Retinal pigment epithelial cell (primary cell): Measurements from ENCODE around the gene CCDC82.

Experiments
- DNase-seq: peaks from one replicate; pipeline ENCODE4 v3.0.0-alpha.2; 2010; ENCODE audit warnings: low read depth
- H3K4me3 ChIP-seq: 2 replicates; pipeline ENCODE4 v1.5.1; 2011; ENCODE audit warnings: mild to moderate bottlenecking, low read length, control low read depth, moderate library complexity
- TF ChIP-seq, protein P1 (sequence below): conservative IDR thresholded peaks from 2 replicates; pipeline ENCODE4 v1.5.1; 2011; ENCODE audit warnings: low read depth, low read length, control low read depth, inconsistent platforms

The CCDC82 gene

DNA sequence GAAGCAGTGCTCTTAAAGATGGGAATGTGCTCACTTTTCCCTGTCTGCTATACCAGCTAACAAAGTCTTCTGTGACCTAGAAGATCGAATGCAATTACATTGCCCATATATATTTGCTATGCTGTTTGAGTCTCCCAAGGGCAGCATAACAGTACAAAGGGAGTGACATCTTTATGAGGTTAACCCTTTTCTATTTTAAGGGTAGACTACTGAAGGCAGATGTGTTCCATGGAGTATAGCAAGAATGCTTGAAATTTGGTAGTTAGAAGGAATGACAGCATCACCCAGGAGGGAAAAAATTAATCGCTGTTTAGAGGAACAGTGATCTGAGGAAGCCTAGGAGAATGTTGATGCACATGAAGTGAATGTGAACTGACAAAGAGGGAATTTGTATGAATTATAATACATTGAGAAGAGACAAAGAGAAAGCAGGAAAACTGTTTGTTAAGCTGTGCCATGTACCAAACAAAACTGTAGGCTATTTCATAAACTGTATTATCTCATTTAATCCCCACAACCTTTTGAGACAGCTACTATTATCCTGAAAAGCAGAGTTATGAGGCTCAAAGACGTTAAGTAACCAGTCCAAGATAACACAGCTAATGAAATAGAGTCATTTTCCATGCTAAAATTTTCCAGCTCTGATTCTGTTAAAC, 59.7 kb downstream of the CCDC82 start:
- TF ChIP-seq, protein P1, sequence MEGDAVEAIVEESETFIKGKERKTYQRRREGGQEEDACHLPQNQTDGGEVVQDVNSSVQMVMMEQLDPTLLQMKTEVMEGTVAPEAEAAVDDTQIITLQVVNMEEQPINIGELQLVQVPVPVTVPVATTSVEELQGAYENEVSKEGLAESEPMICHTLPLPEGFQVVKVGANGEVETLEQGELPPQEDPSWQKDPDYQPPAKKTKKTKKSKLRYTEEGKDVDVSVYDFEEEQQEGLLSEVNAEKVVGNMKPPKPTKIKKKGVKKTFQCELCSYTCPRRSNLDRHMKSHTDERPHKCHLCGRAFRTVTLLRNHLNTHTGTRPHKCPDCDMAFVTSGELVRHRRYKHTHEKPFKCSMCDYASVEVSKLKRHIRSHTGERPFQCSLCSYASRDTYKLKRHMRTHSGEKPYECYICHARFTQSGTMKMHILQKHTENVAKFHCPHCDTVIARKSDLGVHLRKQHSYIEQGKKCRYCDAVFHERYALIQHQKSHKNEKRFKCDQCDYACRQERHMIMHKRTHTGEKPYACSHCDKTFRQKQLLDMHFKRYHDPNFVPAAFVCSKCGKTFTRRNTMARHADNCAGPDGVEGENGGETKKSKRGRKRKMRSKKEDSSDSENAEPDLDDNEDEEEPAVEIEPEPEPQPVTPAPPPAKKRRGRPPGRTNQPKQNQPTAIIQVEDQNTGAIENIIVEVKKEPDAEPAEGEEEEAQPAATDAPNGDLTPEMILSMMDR, result no peak
- H3K4me3 ChIP-seq, result no peak overlapping the region
- DNase-seq, result no peak

DNA sequence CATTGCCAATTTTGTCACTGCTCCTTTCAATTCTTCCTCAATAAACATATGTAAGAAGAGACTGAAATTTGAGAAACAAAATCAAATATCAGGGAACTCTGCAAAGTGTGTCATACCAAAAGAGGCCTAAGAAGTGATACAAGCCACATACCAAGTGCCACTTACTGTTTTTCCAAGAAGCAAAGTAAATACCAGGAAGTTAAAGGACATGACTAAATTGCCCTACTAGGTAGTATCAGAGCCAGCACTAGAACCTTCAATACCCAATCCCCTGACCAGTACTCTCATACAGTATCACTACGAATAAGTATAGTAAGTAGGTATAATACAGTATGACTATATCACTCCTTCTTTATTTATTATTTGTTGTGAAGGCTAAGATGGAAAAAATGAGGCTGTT, 60.3 kb downstream of the CCDC82 start:
- no peak overlapping the region for H3K4me3 ChIP-seq
- TF ChIP-seq, protein P1, result no peak
- DNase-seq, result no peak

DNA sequence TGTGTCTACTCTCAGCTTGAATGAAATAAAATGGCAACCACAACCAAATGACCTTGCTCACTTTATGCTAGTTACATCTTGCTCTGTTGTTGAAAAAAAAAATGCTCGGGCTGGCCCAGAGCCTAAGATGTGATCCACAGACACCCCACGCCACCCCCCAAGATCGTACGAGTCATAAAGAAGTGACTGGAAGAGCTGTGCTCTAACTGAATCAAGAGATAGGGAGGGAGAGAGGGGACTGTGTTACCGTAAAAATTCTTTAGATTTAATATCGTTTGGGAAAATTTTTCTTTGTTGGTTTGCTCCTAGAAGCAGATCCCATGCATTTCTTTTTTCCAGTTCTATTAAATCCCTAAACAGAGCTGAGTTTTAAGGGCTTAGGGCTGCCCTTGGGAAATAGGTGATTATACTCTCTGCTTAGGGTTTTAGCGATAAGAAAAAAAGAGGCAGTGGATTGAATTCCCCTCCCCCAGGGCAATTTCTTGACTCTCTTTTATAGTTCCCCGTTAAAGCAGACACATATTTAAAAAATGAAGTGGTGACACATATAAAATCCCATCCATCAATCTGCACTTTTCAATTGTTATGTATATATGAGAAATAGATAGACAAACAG, 61.2 kb downstream of the CCDC82 start:
- peak overlapping the region; percentile 20 for H3K4me3 ChIP-seq
- TF ChIP-seq, protein P1, result no peak
- DNase-seq, result no peak

DNA sequence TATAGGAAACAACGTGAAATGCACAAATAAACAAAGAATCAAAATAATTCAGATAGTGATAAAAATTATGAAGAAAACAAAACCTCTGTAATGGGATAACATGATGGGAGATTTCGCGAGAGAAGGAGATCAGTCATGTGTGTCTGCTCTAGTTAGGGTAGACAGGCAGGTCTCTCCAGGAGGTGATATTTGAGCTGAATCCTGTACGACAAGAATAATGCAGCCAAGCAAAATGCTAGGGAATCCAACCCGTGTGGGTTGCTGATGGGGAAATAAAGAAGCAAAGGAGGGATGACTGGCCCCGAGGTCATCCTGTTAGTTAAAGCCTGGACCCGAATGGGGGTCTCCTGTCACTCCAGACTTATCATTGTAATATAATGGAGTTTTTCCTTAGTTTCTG, 62.8 kb downstream of the CCDC82 start:
- TF ChIP-seq, protein P1, result no peak
- no peak overlapping the region for H3K4me3 ChIP-seq
- DNase-seq, result no peak

DNA sequence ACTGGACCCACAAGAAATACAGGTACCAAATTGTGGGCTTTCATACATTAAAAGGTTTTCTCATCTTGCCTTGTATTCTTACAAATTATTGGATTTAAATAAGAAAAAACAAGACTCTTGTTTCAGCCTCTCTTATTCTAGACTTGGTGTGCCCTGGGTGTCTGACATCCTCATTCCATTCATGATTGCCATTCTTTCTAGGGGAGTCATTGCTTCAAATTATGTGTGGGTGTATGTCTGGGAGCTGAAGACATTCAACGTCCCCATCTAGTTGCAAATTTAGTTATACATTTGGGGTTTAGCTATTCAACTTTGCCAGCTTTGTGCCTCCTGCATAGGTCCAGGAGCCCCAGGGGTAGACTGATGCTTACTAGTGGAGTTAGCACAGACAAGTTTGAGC, 64.8 kb downstream of the CCDC82 start:
- no peak overlapping the region for H3K4me3 ChIP-seq
- DNase-seq, result no peak
- TF ChIP-seq, protein P1, result no peak

DNA sequence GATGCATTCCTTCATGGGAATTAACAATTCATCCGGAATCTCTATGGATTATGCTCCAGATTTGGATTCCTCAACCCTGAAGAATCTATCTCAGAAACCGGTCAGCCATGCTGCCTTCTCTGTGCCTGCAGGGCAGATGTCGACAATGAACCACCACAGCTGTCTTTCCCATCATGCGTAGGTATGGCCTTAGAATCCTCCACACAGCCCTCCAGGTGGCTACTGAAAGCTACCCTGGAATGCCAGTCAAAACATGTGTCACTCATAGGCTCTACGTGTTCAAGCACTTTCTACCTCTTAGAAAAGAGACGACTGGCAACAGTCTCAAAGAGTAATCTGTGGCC, 66.1 kb downstream of the CCDC82 start:
- no peak overlapping the region for H3K4me3 ChIP-seq
- DNase-seq, result no peak
- TF ChIP-seq, protein P1, result no peak

DNA sequence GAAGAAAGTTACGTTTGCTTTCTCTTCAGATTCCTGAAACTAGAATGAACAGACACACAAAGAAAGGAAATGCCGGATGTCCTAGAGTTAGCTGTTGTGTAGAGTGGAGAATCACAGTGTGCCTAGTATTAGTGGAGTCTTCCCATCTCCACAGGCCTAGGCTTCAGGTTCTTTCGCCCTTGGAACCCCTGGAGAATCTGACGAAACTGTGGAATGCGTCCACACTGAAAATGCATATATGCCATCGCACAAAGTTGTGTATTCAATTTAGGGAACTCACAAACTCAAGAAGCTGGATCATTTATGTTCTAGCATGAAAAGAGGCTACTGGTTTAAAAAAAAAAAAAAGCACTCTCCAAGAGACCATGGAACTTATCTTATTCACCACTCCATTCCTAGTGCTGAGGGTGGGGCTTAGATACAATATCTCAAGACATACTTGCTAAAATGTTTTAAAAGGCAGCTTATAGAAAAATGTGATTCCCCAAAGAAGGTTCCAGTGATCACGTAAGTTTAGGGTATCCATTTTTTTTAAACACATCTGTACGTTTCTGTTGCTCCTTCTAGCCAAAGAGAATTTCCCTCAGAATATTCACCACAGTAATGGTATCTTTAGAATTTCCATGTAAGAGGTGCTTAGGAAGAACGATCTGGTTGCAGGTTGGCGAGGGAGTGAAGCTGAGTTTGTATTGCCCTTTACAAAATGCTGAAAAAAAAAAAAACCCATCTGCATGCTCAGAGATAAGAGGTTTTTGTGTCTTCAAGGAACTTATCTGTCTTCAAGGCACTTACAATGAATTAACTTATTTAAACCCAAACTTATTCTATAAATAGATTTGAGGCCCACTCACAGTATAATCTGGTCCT, 66.7 kb downstream of the CCDC82 start:
- H3K4me3 ChIP-seq, result no peak overlapping the region
- no peak for DNase-seq
- TF ChIP-seq, protein P1, result no peak
